ENCODE results near the gene MAGEA9B. TPM values are rescaled to one million over a fixed set of nuclear protein-coding genes. Genes with fewer than 3 reads are reported as not detected.
"Not testable (repeated sequence)": the region's sequence is repeated elsewhere in the genome, so short reads cannot be mapped to it uniquely, and the experiment has no call there.

MAGEA9B gene
- total RNA-seq, 1 experiment from 2014 or later = 0.47 TPM

- H3K36me3 ChIP-seq (ENCODE audit: control insufficient read depth in 1 of 2, insufficient read depth in 2 of 2, low read length in 2 of 2); H3K9ac ChIP-seq (ENCODE audit: low read length); H3K9me2 ChIP-seq (ENCODE audit: insufficient read depth); CTCF ChIA-PET; H3K27me3 ChIP-seq (ENCODE audit: insufficient read depth, low read length); H3K79me2 ChIP-seq (ENCODE audit: insufficient read depth, low read length); H3K4me2 ChIP-seq (ENCODE audit: low read length); H3K4me1 ChIP-seq (ENCODE audit: control insufficient read depth in 1 of 2, insufficient read depth in 2 of 2, low read length in 2 of 2); H3K9me3 ChIP-seq (ENCODE audit: control insufficient read depth in 1 of 2, insufficient read depth in 1 of 2, low read depth in 1 of 2, low read length in 2 of 2); ATAC-seq; intact Hi-C loops (cut with micrococcal nuclease); RAD21 ChIA-PET (ENCODE audit: low non-redundant PET in 1 of 2, low total read pairs in 2 of 2, uncharacterized antibody in 2 of 2, unreplicated experiment in 2 of 2); POLR2A ChIA-PET; H4K20me1 ChIP-seq (ENCODE audit: insufficient read depth); H3K27ac ChIP-seq (ENCODE audit: low read depth, low read length); DNase-seq (ENCODE audit: low read depth, low spot score); BruUV-seq (replicated peaks); H3K4me3 ChIP-seq (replicated peaks in 1 of 2; ENCODE audit: low read depth in 1 of 2, low read length in 2 of 2); H2AFZ ChIP-seq (ENCODE audit: low read depth, low read length, poor library complexity, severe bottlenecking): not testable (repeated sequence)
Measured at GRCh38 chrX:149547782-149548181, 39.5 kb downstream of the MAGEA9B start.

- H3K4me3 ChIP-seq (replicated peaks in 1 of 2; ENCODE audit: low read depth in 1 of 2, low read length in 2 of 2); ATAC-seq; H4K20me1 ChIP-seq (ENCODE audit: insufficient read depth); H3K9me2 ChIP-seq (ENCODE audit: insufficient read depth); POLR2A ChIA-PET; H3K9me3 ChIP-seq (ENCODE audit: control insufficient read depth in 1 of 2, insufficient read depth in 1 of 2, low read depth in 1 of 2, low read length in 2 of 2); H3K9ac ChIP-seq (ENCODE audit: low read length); H3K4me2 ChIP-seq (ENCODE audit: low read length); DNase-seq (ENCODE audit: low read depth, low spot score); BruUV-seq (replicated peaks); H3K27me3 ChIP-seq (ENCODE audit: insufficient read depth, low read length); H2AFZ ChIP-seq (ENCODE audit: low read depth, low read length, poor library complexity, severe bottlenecking); H3K27ac ChIP-seq (ENCODE audit: low read depth, low read length); H3K4me1 ChIP-seq (ENCODE audit: control insufficient read depth in 1 of 2, insufficient read depth in 2 of 2, low read length in 2 of 2); H3K79me2 ChIP-seq (ENCODE audit: insufficient read depth, low read length); CTCF ChIA-PET; intact Hi-C loops (cut with micrococcal nuclease); RAD21 ChIA-PET (ENCODE audit: low non-redundant PET in 1 of 2, low total read pairs in 2 of 2, uncharacterized antibody in 2 of 2, unreplicated experiment in 2 of 2); H3K36me3 ChIP-seq (ENCODE audit: control insufficient read depth in 1 of 2, insufficient read depth in 2 of 2, low read length in 2 of 2): not testable (repeated sequence)
Measured at GRCh38 chrX:149546962-149547361, 40.3 kb downstream of the MAGEA9B start.

- H2AFZ ChIP-seq (ENCODE audit: low read depth, low read length, poor library complexity, severe bottlenecking); intact Hi-C loops (cut with micrococcal nuclease); H3K27me3 ChIP-seq (ENCODE audit: insufficient read depth, low read length); ATAC-seq; POLR2A ChIA-PET; RAD21 ChIA-PET (ENCODE audit: low non-redundant PET in 1 of 2, low total read pairs in 2 of 2, uncharacterized antibody in 2 of 2, unreplicated experiment in 2 of 2); H3K4me3 ChIP-seq (replicated peaks in 1 of 2; ENCODE audit: low read depth in 1 of 2, low read length in 2 of 2); H3K4me1 ChIP-seq (ENCODE audit: control insufficient read depth in 1 of 2, insufficient read depth in 2 of 2, low read length in 2 of 2); H3K9me2 ChIP-seq (ENCODE audit: insufficient read depth); H3K9me3 ChIP-seq (ENCODE audit: control insufficient read depth in 1 of 2, insufficient read depth in 1 of 2, low read depth in 1 of 2, low read length in 2 of 2); H4K20me1 ChIP-seq (ENCODE audit: insufficient read depth); DNase-seq (ENCODE audit: low read depth, low spot score); BruUV-seq (replicated peaks); H3K9ac ChIP-seq (ENCODE audit: low read length); H3K4me2 ChIP-seq (ENCODE audit: low read length); H3K36me3 ChIP-seq (ENCODE audit: control insufficient read depth in 1 of 2, insufficient read depth in 2 of 2, low read length in 2 of 2); H3K79me2 ChIP-seq (ENCODE audit: insufficient read depth, low read length); H3K27ac ChIP-seq (ENCODE audit: low read depth, low read length); CTCF ChIA-PET: not testable (repeated sequence)
Measured at GRCh38 chrX:149545545-149546543, 41.4 kb downstream of the MAGEA9B start.

Measured in HCT116 (cell line).